Measurements from ENCODE around the gene LMO3.

- TF ChIP-seq CTCF (conservative IDR thresholded peaks at IDR 0.05 in 1 of 2, IDR thresholded peaks at IDR 0.05 in 1 of 2; ENCODE audit: extremely low read depth in 1 of 2, insufficient read depth in 1 of 2, low read depth in 1 of 2, low read length in 2 of 2) (no peak), EZH2 (IDR thresholded peaks at IDR 0.05; ENCODE audit: borderline replicate concordance, low read length) (no peak)
These were observed 13.6 kb upstream of the LMO3 start for GRCh38 chr12:16619537-16619936.

All from mammary epithelial cell (primary cell).